GM23338 (cell line): ENCODE data around the gene SERPINE2. TPM values are rescaled to one million over a fixed set of nuclear protein-coding genes. Genes with fewer than 3 reads are reported as not detected.

Source experiments
- ATAC-seq: fragments of 200-7000 bp; cut with Tn5 transposase; 3 replicates; pipeline ENCODE4 v1.9.1; 2020
- DNase-seq: peaks from one replicate; pipeline ENCODE4 v3.0.0-alpha.2; 2015; ENCODE audit warnings: low spot score
- H2AFZ ChIP-seq: fragments of 200-600 bp; sonication (generic); 2 replicates; pipeline ENCODE4 v1.8.0; 2016; ENCODE audit warnings: antibody characterized with exemption, mild to moderate bottlenecking, moderate library complexity
- H3F3A ChIP-seq: fragments of 200-600 bp; sonication (generic); replicated peaks from 2 replicates; pipeline ENCODE4 v1.8.0; 2017; ENCODE audit warnings: antibody characterized with exemption, mixed run types, low read depth
- H3K27ac ChIP-seq: fragments of 200-600 bp; sonication (generic); 2 replicates; pipeline ENCODE4 v1.6.1; 2016; ENCODE audit warnings: low read depth
- H3K27me3 ChIP-seq: fragments of 200-600 bp; sonication (generic); 2 replicates; pipeline ENCODE4 v1.8.0; 2016; ENCODE audit warnings: mild to moderate bottlenecking, mixed run types, moderate library complexity; ENCODE audit not compliant: insufficient read depth
- H3K36me3 ChIP-seq: fragments of 200-600 bp; sonication (generic); 2 replicates; pipeline ENCODE4 v1.8.0; 2016; ENCODE audit warnings: mild to moderate bottlenecking; ENCODE audit not compliant: insufficient read depth
- H3K4me1 ChIP-seq: fragments of 200-600 bp; sonication (generic); 2 replicates; pipeline ENCODE4 v1.8.0; 2016; ENCODE audit warnings: mild to moderate bottlenecking, moderate library complexity; ENCODE audit not compliant: insufficient read depth
- H3K4me2 ChIP-seq: fragments of 200-600 bp; sonication (generic); 2 replicates; pipeline ENCODE4 v1.7.1; 2017; ENCODE audit warnings: mixed run types
- H3K4me3 ChIP-seq: fragments of 200-600 bp; sonication (generic); 2 replicates; pipeline ENCODE4 v1.6.1; 2016; ENCODE audit warnings: mixed run types
- H3K79me2 ChIP-seq: fragments of 200-600 bp; sonication (generic); replicated peaks from 2 replicates; pipeline ENCODE4 v1.8.0; 2017; ENCODE audit warnings: mild to moderate bottlenecking; ENCODE audit not compliant: insufficient read depth
- H3K9me2 ChIP-seq: fragments of 200-600 bp; sonication (generic); 2 replicates; pipeline ENCODE4 v1.8.0; 2017; ENCODE audit not compliant: insufficient read depth
- H4K20me1 ChIP-seq: fragments of 200-600 bp; sonication (generic); replicated peaks from 2 replicates; pipeline ENCODE4 v1.8.0; 2017; ENCODE audit warnings: mild to moderate bottlenecking; ENCODE audit not compliant: insufficient read depth
- H3K27ac Mint-ChIP-seq: 2 replicates; pipeline ENCODE4 v1.8.0; 2020; ENCODE audit warnings: inconsistent platforms, mild to moderate bottlenecking, moderate library complexity, mixed read lengths
- H3K27me3 Mint-ChIP-seq: 3 replicates; pipeline ENCODE4 v1.8.0; 2022; ENCODE audit warnings: low read depth, mild to moderate bottlenecking, moderate library complexity, mixed read lengths, inconsistent platforms; ENCODE audit not compliant: insufficient read depth, poor library complexity
- H3K36me3 Mint-ChIP-seq: 3 replicates; pipeline ENCODE4 v1.8.0; 2021; ENCODE audit warnings: low read depth, mild to moderate bottlenecking, inconsistent platforms, moderate library complexity, mixed read lengths
- H3K4me1 Mint-ChIP-seq: 3 replicates; pipeline ENCODE4 v1.8.0; 2020; ENCODE audit warnings: mild to moderate bottlenecking, inconsistent platforms, mixed read lengths
- H3K4me3 Mint-ChIP-seq: 3 replicates; pipeline ENCODE4 v1.8.0; 2021; ENCODE audit warnings: moderate library complexity, mild to moderate bottlenecking, inconsistent platforms, mixed read lengths
- H3K9me3 Mint-ChIP-seq: 3 replicates; pipeline ENCODE4 v1.8.0; 2020; ENCODE audit warnings: moderate library complexity, mild to moderate bottlenecking, inconsistent platforms, mixed read lengths
- CREB1 ChIP-seq: fragments of 250-450 bp; sonication (Bioruptor Pico); IDR thresholded peaks from 2 replicates; pipeline ENCODE4 v1.5.0; 2020; ENCODE audit warnings: low read depth, mild to moderate bottlenecking, moderate library complexity
- EZH2 ChIP-seq: fragments of 200-600 bp; sonication (generic); IDR thresholded peaks from one replicate; pipeline ENCODE4 v1.8.0; 2017; ENCODE audit warnings: antibody characterized with exemption, mild to moderate bottlenecking, low read depth; ENCODE audit not compliant: unreplicated experiment
- EZH2phosphoT487 ChIP-seq: fragments of 200-600 bp; sonication (generic); IDR thresholded peaks from one replicate; pipeline ENCODE4 v1.8.1; 2018; ENCODE audit warnings: antibody characterized with exemption; ENCODE audit not compliant: unreplicated experiment
- NANOG ChIP-seq: IDR thresholded peaks from 2 replicates; pipeline ENCODE4 v1.6.1; 2016; ENCODE audit warnings: antibody characterized with exemption, borderline replicate concordance
- STAT1 ChIP-seq: IDR thresholded peaks from one replicate; pipeline ENCODE4 v1.6.1; 2016; ENCODE audit warnings: antibody characterized with exemption; ENCODE audit not compliant: unreplicated experiment
- ZNF114 ChIP-seq: fragments of 250-450 bp; sonication (Bioruptor Pico); IDR thresholded peaks from 2 replicates; pipeline ENCODE4 v1.5.0; 2020; ENCODE audit warnings: mild to moderate bottlenecking, moderate library complexity
- ZNF331 ChIP-seq: fragments of 250-450 bp; sonication (Bioruptor Pico); IDR thresholded peaks from 2 replicates; pipeline ENCODE4 v1.5.0; 2020; ENCODE audit warnings: low read depth, mild to moderate bottlenecking, moderate library complexity
- polyA plus RNA-seq: library from polyadenylated mRNA; unstranded; fragments of >200 nt; fragmentation: Nextera tagmentation; extraction: Ambion mirVana; gene quantifications from 2 replicates; pipeline ENCODE4 v1.2.1, GENCODE V29; 2016
- total RNA-seq: library from RNA; depleted of rRNA; stranded (reverse); fragments of >200 nt; shearing (Covaris generic); gene quantifications from 2 replicates; pipeline ENCODE4 v1.2.3, GENCODE V29; 2014
- TF ChIP-seq, protein P1 (sequence below): IDR thresholded peaks from one replicate; pipeline ENCODE4 v1.6.1; 2018; ENCODE audit warnings: antibody characterized with exemption; ENCODE audit not compliant: unreplicated experiment
- TF ChIP-seq, protein P2 (sequence below), 2 experiments: fragments of 200-600 bp in 1 of 2; sonication (generic) in 1 of 2; conservative IDR thresholded peaks; 2 replicates each; pipeline versions ENCODE4 v1.5.1 to v1.6.1; 2016 to 2017; ENCODE audit warnings: antibody characterized with exemption in 2 of 2, low read depth in 2 of 2, mild to moderate bottlenecking in 2 of 2, moderate library complexity in 1 of 2
- TF ChIP-seq, protein P3 (sequence below): fragments of 250-450 bp; sonication (Bioruptor Pico); IDR thresholded peaks from 2 replicates; pipeline ENCODE4 v1.5.0; 2020; ENCODE audit warnings: mild to moderate bottlenecking, moderate library complexity

The SERPINE2 gene
- total and polyA plus RNA-seq, 2 experiments from 2014 or later = 38.6 to 44.2 TPM

DNA sequence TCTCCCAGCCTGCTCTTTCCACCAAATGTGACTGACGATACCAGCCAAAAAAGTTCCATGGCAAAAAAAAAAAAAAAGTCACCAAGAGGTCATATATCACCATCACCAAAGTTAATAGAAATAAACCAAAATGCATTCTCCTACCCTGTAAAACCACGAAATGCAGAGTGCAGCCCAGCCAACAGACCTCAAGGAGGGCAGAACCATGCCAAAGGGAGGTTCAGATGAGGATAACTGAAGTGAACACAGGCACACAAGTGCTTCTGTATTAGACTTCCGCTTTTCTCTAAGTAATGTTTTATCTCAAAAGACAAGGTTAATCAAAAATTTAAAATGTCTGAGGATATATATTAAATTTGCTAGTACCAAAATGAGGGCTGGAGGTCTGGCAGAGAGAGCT is 5.5 kb downstream of the SERPINE2 start (continued):
- TF ChIP-seq, protein P1, sequence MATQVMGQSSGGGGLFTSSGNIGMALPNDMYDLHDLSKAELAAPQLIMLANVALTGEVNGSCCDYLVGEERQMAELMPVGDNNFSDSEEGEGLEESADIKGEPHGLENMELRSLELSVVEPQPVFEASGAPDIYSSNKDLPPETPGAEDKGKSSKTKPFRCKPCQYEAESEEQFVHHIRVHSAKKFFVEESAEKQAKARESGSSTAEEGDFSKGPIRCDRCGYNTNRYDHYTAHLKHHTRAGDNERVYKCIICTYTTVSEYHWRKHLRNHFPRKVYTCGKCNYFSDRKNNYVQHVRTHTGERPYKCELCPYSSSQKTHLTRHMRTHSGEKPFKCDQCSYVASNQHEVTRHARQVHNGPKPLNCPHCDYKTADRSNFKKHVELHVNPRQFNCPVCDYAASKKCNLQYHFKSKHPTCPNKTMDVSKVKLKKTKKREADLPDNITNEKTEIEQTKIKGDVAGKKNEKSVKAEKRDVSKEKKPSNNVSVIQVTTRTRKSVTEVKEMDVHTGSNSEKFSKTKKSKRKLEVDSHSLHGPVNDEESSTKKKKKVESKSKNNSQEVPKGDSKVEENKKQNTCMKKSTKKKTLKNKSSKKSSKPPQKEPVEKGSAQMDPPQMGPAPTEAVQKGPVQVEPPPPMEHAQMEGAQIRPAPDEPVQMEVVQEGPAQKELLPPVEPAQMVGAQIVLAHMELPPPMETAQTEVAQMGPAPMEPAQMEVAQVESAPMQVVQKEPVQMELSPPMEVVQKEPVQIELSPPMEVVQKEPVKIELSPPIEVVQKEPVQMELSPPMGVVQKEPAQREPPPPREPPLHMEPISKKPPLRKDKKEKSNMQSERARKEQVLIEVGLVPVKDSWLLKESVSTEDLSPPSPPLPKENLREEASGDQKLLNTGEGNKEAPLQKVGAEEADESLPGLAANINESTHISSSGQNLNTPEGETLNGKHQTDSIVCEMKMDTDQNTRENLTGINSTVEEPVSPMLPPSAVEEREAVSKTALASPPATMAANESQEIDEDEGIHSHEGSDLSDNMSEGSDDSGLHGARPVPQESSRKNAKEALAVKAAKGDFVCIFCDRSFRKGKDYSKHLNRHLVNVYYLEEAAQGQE = no peak
- TF ChIP-seq ZNF114 (CRISPR knock-in tag) = no peak
- no peak for TF ChIP-seq CREB1 (CRISPR knock-in tag)

DNA sequence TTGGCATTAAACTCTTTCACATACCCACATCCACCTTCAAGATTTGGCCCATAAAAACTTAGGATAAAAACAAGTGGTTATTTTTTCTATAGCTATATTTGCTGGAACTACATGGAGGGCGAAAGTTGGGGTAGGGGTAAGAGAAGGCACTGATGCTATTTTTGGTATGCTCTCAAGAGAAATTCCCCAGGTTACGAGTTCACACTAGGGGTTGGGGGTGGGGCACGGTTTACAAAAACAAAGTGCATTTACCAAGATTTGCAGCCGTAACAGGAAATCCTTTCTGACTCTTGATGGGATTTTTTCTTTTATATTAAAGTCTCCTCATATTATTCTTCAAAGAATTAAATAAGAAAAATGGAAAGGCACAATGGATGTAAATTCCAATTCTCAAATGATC is 6.8 kb downstream of the SERPINE2 start:
- peaks cover 15% of the 10 kb centered on the region for H3K27me3 Mint-ChIP-seq
- Histone ChIP-seq H3K27ac (no peak overlapping the region), H3K4me3 (0 out of 2 replicates have a peak overlapping the region, but pooled peaks have one; percentile 4), H3K4me1 (peaks cover 47% of the 10 kb centered on the region), H3K9me2 (no peaks in the 10 kb centered on the region), H2AFZ (no peak overlapping the region), H3K4me2 (peak overlapping the region; percentile 61), H3K79me2 (peaks cover 59% of the 10 kb centered on the region), H3K27me3 (peaks cover 15% of the 10 kb centered on the region), H4K20me1 (peaks cover 12% of the 10 kb centered on the region), H3F3A (no peaks in the 10 kb centered on the region), H3K36me3 (no peaks in the 10 kb centered on the region)
- no peaks in the 10 kb centered on the region; the same call in 2 of the 3 replicates for H3K9me3 Mint-ChIP-seq
- no peak overlapping the region for H3K27ac Mint-ChIP-seq
- DNase-seq (peak; percentile 59), ATAC-seq (peak; percentile 41; the same call in 2 of the 3 replicates)
- peaks cover 46% of the 10 kb centered on the region for H3K4me1 Mint-ChIP-seq
- H3K36me3 Mint-ChIP-seq = peaks cover 6% of the 10 kb centered on the region
- H3K4me3 Mint-ChIP-seq = no peak overlapping the region
- TF ChIP-seq ZNF331 = no peak
- TF ChIP-seq ZNF114 (CRISPR knock-in tag) = no peak
- no peak for TF ChIP-seq EZH2
- no peak for TF ChIP-seq NANOG
- TF ChIP-seq, protein P1 = no peak
- no peak for TF ChIP-seq STAT1
- TF ChIP-seq, protein P2, sequence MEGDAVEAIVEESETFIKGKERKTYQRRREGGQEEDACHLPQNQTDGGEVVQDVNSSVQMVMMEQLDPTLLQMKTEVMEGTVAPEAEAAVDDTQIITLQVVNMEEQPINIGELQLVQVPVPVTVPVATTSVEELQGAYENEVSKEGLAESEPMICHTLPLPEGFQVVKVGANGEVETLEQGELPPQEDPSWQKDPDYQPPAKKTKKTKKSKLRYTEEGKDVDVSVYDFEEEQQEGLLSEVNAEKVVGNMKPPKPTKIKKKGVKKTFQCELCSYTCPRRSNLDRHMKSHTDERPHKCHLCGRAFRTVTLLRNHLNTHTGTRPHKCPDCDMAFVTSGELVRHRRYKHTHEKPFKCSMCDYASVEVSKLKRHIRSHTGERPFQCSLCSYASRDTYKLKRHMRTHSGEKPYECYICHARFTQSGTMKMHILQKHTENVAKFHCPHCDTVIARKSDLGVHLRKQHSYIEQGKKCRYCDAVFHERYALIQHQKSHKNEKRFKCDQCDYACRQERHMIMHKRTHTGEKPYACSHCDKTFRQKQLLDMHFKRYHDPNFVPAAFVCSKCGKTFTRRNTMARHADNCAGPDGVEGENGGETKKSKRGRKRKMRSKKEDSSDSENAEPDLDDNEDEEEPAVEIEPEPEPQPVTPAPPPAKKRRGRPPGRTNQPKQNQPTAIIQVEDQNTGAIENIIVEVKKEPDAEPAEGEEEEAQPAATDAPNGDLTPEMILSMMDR (conservative IDR thresholded peaks at IDR 0.05; ENCODE audit: low read depth in 2 of 2) = no peak
- TF ChIP-seq, protein P3, sequence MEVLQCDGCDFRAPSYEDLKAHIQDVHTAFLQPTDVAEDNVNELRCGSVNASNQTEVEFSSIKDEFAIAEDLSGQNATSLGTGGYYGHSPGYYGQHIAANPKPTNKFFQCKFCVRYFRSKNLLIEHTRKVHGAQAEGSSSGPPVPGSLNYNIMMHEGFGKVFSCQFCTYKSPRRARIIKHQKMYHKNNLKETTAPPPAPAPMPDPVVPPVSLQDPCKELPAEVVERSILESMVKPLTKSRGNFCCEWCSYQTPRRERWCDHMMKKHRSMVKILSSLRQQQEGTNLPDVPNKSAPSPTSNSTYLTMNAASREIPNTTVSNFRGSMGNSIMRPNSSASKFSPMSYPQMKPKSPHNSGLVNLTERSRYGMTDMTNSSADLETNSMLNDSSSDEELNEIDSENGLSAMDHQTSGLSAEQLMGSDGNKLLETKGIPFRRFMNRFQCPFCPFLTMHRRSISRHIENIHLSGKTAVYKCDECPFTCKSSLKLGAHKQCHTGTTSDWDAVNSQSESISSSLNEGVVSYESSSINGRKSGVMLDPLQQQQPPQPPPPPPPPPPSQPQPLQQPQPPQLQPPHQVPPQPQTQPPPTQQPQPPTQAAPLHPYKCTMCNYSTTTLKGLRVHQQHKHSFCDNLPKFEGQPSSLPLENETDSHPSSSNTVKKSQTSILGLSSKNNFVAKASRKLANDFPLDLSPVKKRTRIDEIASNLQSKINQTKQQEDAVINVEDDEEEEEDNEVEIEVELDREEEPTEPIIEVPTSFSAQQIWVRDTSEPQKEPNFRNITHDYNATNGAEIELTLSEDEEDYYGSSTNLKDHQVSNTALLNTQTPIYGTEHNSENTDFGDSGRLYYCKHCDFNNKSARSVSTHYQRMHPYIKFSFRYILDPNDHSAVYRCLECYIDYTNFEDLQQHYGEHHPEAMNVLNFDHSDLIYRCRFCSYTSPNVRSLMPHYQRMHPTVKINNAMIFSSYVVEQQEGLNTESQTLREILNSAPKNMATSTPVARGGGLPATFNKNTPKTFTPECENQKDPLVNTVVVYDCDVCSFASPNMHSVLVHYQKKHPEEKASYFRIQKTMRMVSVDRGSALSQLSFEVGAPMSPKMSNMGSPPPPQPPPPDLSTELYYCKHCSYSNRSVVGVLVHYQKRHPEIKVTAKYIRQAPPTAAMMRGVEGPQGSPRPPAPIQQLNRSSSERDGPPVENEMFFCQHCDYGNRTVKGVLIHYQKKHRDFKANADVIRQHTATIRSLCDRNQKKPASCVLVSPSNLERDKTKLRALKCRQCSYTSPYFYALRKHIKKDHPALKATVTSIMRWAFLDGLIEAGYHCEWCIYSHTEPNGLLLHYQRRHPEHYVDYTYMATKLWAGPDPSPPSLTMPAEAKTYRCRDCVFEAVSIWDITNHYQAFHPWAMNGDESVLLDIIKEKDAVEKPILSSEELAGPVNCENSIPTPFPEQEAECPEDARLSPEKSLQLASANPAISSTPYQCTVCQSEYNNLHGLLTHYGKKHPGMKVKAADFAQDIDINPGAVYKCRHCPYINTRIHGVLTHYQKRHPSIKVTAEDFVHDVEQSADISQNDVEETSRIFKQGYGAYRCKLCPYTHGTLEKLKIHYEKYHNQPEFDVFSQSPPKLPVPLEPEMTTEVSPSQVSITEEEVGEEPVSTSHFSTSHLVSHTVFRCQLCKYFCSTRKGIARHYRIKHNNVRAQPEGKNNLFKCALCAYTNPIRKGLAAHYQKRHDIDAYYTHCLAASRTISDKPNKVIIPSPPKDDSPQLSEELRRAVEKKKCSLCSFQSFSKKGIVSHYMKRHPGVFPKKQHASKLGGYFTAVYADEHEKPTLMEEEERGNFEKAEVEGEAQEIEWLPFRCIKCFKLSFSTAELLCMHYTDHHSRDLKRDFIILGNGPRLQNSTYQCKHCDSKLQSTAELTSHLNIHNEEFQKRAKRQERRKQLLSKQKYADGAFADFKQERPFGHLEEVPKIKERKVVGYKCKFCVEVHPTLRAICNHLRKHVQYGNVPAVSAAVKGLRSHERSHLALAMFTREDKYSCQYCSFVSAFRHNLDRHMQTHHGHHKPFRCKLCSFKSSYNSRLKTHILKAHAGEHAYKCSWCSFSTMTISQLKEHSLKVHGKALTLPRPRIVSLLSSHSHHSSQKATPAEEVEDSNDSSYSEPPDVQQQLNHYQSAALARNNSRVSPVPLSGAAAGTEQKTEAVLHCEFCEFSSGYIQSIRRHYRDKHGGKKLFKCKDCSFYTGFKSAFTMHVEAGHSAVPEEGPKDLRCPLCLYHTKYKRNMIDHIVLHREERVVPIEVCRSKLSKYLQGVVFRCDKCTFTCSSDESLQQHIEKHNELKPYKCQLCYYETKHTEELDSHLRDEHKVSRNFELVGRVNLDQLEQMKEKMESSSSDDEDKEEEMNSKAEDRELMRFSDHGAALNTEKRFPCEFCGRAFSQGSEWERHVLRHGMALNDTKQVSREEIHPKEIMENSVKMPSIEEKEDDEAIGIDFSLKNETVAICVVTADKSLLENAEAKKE (CRISPR knock-in tag) = no peak
- no peak for TF ChIP-seq EZH2phosphoT487
